DMS53 treated with DMSO at 0.1 percent for 48 hours (cell line): ENCODE results near the gene ALX1.
A peak's percentile ranks its signal among the peaks of the same experiment; 100 is the strongest.

Experiments
- DNase-seq: peaks from one replicate; lab custom pipeline; 2025; ENCODE audit not compliant: unreplicated experiment; lab: John Stamatoyannopoulos, UW

Gene ALX1

DNA sequence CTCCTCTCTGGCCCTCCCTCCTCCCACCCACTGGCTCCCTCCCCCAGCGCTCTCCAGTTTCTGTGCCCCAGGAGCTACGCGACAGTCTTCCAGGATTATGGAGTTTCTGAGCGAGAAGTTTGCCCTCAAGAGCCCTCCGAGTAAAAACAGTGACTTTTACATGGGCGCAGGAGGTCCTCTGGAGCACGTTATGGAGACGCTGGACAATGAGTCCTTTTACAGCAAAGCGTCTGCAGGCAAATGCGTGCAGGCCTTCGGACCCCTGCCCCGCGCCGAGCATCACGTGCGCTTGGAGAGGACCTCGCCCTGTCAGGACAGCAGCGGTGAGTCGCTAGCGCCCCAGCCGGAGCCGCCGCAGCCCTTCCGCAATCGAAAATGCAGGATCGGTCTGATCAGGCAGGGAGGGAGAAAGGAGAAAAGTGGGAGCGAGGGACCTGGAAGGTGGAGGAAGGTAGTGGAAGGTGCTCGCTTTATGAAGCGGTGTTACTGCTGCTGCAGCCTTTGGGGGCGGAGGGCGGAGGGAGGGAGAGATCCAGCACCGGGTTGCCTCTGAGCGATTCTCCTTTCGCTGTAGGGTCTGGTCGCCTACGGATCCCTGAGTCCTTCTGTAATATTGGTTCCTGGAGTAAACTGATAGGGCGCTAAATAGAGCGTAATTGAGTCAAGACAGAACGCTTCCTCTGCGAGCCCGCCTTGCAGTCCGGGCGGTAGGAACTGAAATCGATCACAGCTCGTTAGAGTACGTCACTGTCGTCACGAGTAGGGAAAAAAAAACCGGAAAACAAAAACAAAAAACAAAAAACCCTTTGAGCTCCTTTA is at the start of gene ALX1:
Gene ALX1, plus strand, starts transcription at position 56 of the 819 bp plus-strand sequence. Its CDS starts 42 bp downstream, at position 98.
- DNase-seq: peak; percentile 78

DNA sequence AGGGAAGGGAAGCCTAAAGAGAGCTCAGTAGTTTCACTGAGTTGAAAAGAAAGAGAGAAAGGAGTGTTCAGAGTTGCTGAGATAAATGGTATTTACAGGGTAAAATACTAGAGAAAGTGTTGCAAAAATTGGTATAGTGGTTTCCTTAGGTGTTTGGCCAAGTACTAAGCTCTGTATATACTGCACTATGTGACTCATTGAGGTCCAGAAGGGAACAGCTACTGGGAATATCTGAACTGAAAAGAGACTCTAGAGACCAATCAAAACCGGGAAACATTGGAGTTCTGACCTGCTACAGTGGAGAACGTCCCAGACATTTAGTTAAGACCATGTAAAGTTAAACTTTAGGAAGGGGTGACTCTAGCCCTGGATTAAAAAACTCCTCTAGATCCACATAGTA is 42.7 kb upstream of the ALX1 start:
- DNase-seq: no peak

DNA sequence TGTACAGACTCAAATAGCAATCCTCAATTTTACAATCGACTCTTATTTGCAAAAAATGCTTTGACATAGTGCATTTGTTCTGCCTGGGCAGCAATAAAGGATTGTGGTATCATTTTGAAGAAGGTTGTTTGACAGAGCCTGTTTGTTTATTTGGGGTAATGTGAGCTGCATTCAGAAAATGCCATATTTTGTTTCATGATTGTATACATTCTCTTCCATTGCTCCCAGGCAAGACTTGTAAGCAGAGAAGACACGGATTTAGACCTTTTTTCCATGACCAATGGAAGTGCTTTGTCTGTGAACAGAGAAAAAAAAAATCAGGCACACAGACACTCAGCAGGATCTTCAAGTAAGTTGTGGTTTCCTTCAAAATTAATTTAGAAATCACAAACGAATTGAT is 35.5 kb upstream of the ALX1 start:
- no peak for DNase-seq

DNA sequence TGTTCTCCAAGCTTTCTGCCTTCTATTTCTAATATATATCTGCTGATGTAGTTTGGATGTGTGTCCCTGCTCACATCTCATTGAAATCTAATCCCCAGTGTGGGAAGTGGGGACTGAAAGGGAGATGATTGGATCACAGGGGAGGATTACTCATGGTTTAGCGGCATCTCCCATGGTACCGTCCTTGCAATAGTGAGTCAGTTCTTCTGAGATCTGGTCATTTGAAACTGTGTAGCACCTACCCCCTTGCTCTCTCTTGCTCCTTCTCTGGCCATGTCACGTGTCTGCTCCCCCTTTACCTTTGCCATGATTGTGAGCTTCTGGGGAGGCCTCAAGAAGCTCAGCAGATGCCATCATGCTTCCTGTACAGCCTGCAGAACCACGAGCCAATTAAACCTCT is 26.2 kb upstream of the ALX1 start:
- DNase-seq: no peak

DNA sequence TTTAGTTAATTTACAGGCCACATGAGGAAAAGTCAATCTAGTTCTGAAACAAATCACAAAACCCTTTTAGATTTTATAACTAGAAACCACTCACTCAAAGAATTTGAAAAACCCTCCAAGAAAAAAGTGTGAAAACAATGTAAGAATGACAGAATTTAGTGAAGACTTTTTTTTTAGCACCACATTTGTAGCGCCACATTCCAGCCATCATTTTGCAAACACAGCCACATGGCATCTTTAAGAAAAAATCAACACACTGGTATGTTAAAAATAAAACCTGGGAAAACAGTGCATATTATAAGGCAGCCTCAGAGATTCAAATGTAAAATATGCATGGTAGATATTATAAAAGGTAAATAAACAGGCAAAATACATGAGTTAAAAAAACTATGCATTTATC is 22.3 kb upstream of the ALX1 start:
- DNase-seq: no peak

DNA sequence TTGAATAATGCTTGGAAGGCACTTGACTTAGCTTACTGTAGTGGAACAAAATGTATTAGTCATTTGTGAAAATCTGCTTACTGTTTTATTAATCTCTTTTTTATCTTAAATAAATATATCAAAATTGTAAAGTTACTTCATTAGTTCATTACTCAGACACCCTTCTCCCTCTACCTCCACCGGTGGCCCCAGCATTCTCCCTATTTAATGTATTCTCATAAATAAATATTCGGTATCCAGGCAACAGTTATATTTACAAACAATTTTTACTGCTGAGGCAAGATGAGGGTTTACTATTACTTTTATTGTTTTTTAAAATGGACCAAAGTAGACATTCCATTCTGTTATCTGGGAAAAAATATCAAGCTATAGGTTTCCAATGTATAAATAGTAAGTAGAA is 19.6 kb upstream of the ALX1 start:
- no peak for DNase-seq

DNA sequence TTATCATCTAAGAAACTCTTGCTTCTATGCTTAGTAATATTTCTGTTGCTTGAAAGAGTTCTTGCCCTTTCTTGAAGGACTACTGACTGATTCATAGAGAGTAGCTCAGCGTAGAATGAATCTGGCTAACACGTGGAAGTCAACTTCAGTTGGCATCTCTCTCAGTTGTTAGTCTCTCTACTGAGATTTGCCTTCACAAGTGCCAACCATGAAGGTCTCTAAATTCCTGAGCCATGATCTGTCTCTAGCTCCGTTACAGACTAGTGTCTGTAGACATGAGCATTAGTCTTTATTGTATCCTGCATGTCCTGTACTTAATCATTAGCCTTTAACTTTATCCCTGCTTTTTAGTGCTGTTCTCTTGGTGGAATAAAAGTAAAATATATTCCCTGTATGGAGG is 19.1 kb upstream of the ALX1 start:
- no peak for DNase-seq

DNA sequence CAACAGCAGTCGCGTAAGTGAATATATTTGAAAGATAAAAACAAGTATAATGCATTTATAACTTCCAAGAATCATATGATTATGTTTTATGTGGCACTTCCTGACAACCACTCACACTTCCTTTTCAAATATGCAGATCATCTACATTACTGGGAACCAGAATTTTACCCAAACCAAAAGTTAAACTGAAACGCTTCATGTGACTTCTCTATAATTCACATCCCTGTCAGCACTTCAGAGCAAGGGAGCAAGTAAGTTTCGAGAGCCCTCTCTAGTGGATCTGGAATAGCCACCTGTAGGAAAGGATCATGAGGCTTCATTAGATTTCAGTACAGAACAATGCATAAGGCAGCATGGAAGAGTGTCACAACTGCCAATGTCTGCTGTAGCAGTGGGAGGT is 13.7 kb upstream of the ALX1 start:
- DNase-seq: no peak

DNA sequence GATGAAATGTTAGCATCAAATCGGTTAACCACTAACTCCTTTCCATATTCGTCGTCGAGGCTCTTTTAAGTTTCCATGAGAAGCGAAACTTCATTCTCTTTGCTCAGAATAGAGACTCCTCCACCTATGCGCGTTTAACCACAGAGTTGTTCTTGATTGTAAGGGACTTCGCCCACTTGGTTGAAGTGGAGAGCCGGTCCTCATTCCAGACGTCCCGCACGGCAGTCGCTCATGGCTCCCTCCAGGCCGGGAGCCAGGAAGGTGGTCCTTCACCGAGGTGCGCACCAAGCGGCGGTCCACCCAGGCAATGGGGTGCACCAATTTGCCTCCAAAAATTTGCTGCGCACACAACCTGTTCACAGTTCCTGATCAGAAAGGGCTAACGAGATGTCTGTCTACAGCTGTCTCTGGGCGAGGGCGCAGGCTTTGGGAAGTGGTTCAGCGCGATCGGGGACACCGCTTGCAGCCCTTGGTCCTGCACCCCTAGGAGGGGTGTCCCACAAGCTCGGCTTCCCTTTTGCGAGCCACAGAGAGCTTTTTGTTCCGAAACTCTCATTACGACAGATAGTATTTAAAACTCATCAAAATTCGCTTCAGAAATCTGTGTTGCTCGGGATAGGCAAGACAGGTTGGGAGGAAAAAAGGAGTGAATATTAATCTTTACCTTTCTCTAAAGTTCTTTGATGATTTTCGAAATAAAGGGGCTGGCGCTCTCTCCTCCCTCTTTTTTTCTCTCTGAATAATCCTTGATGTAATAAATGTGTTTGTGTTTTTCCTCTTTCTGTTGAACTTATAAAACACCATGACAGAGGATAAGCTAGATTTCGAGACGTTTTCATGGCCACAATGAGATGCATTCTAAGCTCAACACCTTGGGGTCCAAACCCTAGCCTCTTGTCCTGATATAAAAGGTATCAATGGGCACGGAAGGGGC is 6.4 kb upstream of the ALX1 start:
- no peak for DNase-seq

DNA sequence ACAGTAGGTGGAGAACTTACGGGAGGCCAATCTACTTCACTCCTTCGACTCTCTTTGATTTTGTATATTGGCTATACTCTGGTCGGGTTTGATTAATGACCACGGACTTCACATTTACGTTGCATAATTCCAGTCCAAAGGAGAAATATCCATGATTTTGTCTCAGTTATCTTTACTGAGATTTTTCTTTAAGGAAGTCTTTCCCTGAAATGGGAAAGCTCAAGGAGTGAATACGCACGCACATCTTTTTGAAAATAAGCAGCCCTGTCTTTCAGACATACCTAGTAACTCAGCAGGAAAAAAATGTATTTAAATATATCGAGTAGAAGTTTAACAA is 5.7 kb upstream of the ALX1 start:
- DNase-seq: no peak

DNA sequence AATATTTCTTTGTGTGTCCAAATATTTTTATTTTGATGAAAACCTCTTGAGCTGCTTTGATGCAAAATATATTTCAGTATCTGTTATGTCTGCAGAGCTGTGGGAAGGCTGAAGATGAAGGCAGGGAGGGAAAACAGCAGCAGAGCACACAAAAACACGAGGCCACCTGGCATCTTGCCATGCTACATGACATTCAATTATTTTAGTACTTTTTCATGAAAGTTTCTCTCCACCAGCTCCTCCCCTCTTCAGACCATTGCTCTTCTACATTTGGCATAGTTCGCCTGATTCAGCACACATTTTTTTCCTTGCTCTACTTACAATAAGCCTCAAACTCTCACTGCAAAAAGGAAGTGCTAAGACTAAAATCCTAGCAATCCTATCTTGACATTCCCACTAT is 4.6 kb upstream of the ALX1 start:
- no peak for DNase-seq

DNA sequence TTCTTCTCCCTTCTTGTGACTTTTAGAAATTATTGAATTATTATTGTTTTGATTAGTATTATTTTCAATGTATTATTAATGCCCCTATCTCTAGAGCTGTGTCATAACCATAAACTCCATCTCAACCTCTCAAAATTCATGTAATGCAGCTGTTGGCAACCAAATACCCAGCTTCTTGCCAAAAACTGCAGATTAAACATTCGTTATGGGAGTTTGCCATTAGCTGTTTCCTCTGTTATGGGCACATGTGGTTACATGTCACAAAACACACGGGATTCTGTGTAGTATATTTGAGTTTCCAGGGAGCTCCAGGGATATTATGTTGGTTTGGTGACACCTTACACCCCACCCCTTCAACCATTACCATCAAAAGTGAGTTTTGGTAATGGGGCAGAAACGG is 2.8 kb upstream of the ALX1 start:
- DNase-seq: no peak

DNA sequence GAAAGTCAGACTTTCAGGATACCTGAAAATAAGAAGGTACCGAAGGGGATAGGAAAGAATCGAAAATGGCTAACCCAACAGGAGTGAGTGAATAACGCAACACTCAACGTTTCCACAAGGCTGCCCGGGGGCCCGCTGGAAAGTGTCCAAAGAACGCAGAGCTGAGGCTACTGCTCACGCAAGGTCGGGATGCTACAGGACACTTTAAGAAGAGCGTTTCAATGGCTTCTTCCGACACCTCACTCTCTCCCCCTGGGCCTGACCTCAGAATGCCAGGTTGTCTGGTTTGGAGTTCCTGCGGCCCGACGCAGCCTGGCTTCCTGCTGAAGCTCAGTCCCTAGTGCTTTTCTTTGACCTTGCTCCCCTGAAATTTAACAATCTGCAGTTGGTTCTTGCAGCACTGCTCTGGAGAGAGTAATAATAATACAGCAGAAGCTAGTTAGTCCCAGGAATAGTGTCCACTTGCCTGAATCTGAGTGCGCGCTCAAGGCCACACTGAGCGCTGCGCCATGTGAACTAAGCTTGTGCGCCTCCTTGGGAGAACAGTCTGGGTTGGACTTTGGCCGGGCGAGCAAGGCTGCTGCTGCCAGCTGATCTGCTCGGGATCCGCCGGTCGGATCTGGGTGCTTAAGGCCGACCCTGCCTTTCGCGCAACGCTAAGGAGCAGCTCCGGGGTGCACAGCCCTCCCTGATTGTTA is 2.0 kb upstream of the ALX1 start:
- DNase-seq: no peak

DNA sequence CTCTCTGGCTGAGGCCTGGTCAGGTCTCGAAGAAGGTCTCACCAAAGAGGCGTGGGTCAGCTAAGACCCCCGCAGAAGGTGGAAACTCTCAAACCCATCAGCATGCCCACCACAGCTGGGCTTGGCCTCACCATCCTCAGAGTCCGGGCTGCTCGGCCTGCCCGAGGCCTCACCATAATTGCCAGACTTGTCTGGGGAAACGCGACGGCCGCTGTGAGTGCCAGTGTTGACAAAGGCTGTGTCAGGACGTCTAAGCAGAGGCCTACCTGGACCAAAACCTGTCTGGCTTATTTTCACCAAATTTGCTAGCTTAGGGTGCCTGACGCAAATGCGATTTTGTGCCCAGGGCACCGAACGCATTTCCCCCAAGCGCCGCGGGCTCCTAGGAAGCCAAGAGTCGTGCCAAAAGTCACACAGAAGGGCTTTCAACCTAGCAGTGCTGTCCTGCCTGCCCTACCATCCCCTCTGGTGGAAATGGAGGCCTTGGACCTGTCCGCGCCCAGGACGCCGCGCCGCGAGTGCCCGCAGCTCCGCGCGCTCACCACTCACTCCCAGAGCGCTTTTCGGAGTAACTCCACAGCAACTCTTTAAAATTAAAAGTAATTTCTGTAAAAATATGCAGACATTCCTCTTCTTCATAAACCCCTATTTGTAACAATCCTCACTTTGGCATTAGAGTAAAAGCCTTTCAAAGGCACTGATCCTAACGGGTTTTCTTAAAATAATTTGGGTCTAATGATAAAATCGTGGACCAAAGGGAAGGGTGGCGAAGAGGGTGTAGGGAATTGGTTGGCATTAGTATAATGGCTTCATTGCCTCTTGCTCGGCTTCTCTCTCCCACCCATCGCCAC is 1.2 kb upstream of the ALX1 start:
- DNase-seq: no peak

DNA sequence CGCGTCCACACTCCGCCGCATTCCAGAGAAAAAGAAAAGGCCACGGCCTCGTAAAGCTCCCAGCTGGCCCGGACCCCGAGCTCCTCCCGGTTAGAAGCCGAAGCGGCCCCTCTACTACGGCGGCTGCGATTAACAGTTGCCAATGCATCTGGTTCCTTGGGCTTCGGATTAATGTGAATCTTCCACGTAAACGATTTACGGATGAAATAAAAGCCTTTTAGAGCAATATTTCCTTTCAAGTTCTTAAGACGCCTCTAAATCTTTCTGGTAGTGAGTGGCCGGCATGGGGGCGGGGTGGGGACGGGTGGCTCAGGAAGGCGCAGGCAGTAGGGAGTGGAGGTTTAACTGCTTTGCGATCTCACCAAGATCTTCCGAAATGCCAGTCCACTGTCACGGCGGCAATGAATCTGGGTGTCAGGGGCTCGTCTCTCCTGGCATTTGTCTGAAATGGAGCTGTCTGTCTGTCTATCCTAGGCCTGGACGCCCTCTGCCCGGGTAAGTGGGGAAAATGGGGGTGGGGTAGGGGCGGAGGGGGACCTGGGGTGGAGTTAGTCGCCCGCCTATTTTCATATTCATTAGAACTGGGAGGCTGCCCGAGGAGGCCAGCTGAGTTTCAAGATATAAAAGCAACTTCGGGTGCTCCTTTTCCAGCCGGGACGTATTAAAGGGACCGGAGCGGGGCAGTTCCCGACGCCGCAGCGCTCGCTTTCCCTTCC is 413 bp upstream of the ALX1 start:
- no peak for DNase-seq

DNA sequence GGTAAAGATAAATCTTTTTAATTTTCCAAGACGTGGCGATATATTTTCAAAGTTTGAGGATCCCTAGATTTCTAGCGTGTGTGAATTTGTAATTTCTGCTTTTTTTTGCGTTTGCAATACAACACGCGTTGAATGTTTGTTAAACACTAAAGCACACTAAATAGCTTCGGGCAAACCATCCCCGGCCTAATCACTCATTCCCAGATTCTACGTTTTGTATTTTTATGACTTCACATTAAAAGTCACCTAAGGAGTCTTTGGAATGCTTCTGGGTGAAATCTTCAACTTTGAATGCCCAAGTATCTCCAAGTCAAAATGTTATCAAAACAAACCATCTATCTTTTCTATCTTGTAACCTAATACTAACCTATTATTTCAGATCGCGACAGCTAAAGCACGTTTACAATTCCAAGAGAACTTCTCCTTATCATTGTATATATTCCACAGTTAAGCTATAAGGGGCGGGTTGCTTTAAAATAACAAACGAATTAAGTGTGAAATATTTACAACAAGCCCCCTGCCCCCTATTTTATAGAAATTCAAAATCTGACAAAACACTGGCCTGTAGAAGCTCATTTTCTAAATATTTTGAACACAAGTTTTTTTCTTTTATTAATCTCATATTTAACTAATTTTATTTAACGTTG is 1.1 kb downstream of the ALX1 start:
- DNase-seq: no peak

DNA sequence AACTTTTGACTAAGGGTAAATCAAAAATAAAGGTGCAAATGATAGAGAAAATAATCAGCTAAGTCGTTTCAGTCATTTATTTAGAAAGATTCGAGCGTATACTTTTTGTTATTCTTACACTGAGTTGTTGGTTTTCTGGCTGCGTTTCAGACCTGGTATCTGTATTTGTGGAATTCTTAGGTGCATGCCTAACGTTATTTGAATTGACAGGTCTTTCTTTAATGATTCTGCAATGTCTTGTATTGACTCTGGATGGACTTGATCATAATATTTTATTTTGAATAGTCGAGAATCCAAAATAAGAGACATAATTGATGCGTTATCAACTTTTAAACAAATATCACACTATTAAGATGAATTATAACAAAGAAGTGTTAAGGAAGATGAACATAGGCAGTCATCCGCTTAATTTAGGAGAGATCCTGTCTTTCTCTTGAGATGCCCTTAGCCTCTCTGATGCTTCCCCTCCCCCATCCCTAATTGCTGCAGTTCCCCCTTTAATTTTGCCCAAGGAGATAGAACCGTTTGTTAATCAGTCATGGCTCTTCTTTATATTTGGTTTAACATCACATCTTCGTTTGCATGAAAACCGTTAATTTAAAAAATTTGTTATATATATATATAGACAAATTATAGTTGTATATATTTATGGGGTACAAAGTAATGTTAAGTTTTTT is 1.8 kb downstream of the ALX1 start:
- DNase-seq: peak; percentile 5

DNA sequence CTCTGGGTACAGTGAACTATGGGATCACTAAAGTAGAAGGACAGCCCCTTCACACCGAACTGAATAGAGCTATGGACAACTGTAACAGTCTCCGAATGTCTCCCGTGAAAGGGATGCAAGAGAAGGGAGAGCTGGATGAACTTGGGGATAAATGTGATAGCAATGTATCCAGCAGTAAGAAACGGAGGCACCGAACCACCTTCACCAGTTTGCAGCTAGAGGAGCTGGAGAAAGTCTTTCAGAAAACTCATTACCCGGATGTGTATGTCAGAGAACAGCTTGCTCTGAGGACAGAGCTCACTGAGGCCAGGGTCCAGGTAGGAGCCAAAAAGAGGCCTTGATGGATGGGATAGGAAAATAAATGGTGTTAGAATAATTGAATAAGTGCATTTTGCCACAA is 3.5 kb downstream of the ALX1 start:
- DNase-seq: no peak

DNA sequence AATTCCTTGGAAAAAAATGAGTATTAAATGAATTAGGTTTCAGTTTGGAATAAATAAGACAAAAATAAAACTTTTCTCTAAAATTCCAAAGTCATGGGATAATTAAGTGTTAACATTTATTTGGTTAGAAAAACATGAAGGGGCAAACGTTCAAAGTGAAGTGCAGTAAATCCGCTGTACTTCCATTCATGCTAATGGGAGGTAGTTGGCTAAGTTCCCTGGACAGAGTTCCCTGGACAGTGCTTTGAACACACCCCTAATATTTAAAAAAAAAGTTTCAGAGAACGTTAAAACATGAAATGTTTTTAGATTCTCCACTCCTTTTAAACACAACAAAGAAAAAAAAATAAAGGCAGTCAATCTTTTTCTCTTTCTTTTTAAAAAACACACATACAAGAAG is 16.3 kb downstream of the ALX1 start:
- no peak for DNase-seq
